B cell (primary cell): Measurements from ENCODE around the gene NMT2.

ENCODE experiments used
- EZH2 ChIP-seq: IDR thresholded peaks from 2 replicates; pipeline ENCODE4 v1.6.1; 2012; ENCODE audit warnings: borderline replicate concordance, low read depth, mild to moderate bottlenecking, moderate library complexity, low read length; ENCODE audit not compliant: insufficient read depth, poor library complexity, severe bottlenecking
- TF ChIP-seq, protein P1 (sequence below): fragments of 200-600 bp; IDR thresholded peaks from one replicate; pipeline ENCODE4 v1.8.0; 2022; ENCODE audit warnings: antibody characterized with exemption, mild to moderate bottlenecking

DNA sequence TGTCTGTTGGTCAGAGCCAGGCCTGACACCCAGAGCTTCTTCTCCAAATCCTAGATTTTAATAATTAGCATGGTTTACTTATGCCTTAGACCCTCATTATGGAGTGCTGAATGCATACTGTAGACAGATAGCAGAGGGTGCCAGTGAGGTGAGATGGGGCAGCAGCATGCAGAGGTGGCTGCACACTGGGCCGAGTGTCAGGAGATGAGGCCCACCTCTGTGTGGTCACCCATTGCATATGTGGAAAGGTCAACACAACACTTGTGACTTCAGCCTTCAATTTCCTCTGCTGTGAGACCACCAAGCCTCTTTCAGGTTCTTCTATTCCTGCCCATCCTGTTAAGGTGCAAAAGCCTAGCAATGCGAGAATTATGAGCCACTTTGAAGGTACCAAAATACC, 39.7 kb upstream of the NMT2 start:
- TF ChIP-seq, protein P1, sequence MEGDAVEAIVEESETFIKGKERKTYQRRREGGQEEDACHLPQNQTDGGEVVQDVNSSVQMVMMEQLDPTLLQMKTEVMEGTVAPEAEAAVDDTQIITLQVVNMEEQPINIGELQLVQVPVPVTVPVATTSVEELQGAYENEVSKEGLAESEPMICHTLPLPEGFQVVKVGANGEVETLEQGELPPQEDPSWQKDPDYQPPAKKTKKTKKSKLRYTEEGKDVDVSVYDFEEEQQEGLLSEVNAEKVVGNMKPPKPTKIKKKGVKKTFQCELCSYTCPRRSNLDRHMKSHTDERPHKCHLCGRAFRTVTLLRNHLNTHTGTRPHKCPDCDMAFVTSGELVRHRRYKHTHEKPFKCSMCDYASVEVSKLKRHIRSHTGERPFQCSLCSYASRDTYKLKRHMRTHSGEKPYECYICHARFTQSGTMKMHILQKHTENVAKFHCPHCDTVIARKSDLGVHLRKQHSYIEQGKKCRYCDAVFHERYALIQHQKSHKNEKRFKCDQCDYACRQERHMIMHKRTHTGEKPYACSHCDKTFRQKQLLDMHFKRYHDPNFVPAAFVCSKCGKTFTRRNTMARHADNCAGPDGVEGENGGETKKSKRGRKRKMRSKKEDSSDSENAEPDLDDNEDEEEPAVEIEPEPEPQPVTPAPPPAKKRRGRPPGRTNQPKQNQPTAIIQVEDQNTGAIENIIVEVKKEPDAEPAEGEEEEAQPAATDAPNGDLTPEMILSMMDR, result no peak
- no peak for TF ChIP-seq EZH2
